NCI-H2081 (cell line): ENCODE data around the gene TMEM179B.
"Not testable (repeated sequence)": the region's sequence is repeated elsewhere in the genome, so short reads cannot be mapped to it uniquely, and the experiment has no call there.

Experiments
- DNase-seq, 2 experiments: peaks; one replicate each; lab custom pipeline; 2025; lab: John Stamatoyannopoulos, UW

Gene TMEM179B

DNA sequence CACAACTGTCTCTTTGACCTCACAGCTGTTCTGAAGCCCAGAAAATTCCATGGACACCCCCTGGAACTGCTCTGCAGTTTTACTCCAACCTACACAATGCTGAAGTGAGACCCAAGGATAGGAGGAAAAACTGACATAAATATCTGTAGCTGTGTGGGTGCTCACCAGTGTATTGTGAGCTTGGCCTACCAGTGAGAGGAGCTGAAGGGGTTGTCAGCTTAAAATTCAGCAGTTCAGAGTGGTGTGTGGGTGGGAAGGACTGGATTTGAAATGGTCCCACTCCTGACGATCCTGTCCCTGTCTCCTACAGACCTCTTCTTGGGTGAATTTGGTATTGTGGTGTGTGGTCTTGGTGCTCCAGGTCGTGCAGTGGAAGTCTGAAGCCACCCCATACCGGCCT is 2.4 kb downstream of the TMEM179B start:
- DNase-seq, result no peak

- DNase-seq, result peak; percentile 81 to 83
These were observed 4.4 kb downstream of the TMEM179B start, which contains the start of gene TMEM223 for GRCh38 chr11:62791501-62792201. TMEM223 (minus strand) TSS chr11:62792006; CDS start chr11:62791994, 12 bp downstream.

GRCh38 chr11:62792202-62792575 is 5.0 kb downstream of the TMEM179B start:
- no peak for DNase-seq

DNA sequence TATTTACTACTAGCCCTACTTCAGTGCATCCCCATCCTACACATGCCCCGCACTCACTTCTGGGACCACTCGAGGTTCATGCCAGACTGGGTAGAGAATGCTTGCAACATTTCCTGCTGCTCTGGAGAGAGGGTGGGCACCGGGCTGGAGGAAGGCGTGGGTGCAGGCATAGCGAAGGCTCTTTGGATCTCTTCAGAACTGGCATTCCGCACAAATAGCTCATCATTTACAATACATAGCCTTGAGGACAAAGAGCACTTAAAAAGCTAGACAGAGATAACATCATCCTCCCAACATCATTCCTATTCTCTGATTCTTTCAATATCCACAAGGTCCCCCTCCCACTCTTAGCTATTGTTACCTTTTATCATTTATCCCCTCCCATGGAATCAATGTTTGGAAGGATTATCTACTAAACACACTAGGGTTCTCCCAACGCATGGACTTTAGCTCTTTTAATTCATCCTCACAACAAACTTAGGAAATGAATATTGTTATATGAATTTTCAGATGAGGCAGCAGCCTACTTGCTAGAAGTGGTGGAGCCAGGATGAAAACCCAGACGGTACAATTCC is 7.1 kb downstream of the TMEM179B start:
- DNase-seq, result no peak

DNA sequence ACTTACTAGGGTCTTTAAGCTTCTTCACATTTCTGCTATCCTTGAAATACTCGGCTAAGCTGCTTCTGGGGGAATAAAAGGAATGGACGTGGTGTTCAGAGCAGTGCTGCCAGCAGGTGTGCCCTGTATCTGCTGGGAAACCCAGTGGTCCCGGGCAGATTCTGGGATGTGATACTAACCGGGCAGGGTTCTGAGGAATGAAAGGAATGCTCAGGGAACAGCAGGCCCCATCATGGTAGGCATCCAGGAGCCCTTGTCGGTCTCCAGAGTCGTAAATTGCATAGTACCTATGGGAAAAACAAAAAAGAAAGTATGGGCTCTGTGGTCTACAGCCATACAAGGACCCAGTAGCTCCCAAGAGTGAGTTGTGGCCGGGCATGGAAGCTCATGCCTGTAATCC is 9.1 kb downstream of the TMEM179B start:
- DNase-seq, result no peak

DNA sequence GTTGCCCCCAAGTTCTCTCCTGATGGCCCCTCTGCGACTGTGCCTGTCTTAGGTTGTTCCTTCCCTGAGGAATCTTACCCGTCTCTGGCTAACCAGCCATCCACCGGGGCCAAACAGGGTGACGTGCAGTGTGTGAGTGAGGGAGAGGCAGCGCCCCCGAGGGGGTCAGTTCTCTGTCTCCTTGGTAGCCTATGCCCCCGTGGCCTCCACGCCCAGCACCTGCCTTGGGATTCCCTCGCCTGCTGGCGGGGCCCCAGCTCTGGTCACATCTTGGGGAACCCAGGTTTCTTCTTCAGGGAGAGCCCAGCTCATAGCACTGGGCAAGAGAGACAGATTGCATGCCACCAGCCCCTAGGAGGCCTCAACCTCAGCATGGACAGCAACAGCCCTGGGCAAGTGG is 12.3 kb downstream of the TMEM179B start:
- no peak for DNase-seq

GRCh38 chr11:62801071-62801470 is 13.9 kb downstream of the TMEM179B start:
- DNase-seq, result no peak

GRCh38 chr11:62804310-62805075 is 17.3 kb downstream of the TMEM179B start:
- no peak for DNase-seq

DNA sequence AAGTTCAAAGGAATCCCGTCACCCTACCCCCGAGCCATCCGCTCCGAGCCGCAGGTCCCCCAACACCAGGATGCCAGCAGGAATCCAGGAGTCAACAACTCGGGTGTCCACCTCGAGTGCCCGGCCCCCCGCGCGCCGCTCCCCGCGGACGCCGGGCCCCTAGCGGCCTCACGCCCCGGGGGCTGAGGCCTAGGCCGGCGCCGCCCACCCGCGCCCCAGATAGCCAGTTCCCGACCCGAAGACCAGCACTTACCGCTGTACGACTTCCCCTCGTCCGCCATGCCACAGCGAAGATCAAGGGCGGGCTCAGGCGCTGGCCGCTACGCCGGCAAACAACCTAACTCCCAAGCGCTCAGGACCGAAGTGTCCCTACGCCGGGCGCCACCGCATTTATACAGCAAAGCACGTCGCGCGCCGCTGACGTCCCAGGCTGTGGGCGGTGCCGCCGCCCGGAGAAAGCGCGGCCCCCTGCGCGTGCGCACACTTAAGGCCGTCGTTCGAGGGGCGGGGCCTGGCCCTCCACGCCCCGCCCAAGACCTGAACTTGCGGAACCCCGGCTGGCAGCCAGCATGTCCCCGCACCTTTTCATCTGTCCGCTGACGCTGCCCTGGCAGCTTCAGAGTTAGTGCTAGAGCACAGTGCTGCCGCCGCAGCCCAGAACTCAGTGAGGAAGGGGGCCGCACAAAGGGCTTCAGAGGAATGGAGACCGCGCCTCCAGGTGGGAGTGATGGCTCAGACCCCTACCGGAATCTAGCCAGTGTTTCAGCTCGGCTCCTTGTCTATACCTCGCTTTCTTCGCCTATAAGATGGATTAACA is 18.1 kb downstream of the TMEM179B start, which contains the start of gene NXF1:
TSS of gene NXF1 (minus strand) at position 365 of the 817 bp plus-strand sequence. CDS start at position 281, 84 bp downstream.
- peak; percentile 91 to 95 for DNase-seq

GRCh38 chr11:62805961-62806441 is 18.8 kb downstream of the TMEM179B start:
- DNase-seq, result no peak

- no peak for DNase-seq
These were observed 19.5 kb downstream of the TMEM179B start for GRCh38 chr11:62806611-62807121.

GRCh38 chr11:62810748-62811147 is 23.5 kb downstream of the TMEM179B start:
- DNase-seq, result no peak

- DNase-seq, result no peak
These were observed 24.5 kb downstream of the TMEM179B start for GRCh38 chr11:62811659-62812058.

GRCh38 chr11:62816557-62816956 is 29.4 kb downstream of the TMEM179B start:
- no peak for DNase-seq

GRCh38 chr11:62817129-62817528 is 29.9 kb downstream of the TMEM179B start:
- DNase-seq, result no peak

DNA sequence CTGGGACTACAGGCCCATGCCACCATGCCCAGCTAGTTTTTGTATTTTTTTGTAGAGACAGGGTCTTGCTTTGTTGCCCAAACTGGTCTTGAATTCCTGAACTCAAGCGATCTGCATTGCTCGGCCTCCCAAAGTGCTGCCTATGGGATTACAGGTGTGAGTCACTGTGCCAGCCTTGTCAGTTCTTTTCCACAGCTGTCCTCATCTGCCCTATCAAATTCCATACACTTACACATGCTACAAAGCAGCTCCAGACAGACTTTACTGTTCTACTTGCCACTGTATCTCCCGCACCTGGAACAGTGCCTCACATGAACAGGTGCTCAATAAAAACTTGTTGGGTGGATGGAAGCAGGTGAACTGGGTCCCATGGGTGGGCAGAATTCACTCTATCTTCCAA is 36.5 kb downstream of the TMEM179B start:
- no peak for DNase-seq

DNA sequence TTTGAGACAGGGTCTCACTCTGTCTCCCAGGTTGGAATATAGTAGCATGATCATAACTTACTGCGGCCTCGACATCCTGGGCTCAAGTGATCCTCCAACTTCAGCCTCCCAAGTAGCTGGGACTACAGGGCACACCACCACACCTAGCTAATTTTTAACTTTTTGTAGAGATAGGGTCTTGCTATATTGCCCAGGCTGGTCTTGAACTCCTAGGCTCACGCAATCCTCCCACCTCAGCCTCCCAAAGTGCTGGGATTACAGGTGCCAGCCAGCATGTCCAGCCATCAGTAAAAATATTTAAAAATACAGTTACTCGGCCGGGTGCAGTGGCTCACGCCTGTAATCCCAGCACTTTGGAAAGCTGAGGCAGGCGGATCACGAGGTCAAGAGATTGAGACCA is 40.9 kb downstream of the TMEM179B start:
- not testable (repeated sequence) for DNase-seq

DNA sequence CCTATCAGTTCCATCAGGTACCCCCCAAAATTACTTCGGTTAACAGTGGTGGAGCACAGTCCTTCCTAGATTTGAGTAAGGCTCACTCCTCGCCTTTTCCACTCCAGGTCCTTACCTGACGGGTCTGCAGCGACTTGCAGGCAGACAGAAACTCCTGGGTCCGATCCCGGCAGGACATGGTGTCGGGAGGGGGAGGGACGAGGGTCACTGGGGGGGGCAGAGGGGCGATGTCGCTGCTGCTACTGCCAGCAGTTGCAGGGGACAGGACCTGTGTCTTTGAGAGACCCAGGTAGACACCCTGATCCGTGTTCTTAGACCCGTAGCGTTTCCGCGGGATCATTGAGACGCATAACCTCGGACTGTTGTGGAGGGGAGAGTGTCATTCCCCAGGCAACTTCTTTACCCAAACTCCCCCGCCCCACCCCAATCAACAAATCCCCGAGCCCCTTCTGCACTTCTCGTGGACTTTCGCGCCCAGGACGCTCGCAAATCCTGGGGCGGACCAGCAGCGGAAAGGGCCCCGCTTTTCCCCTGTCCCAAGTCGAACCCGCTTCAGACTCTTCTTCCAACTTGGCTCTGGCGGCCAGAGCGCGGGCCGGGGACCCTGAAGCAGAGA is 43.8 kb downstream of the TMEM179B start:
- no peak for DNase-seq

- DNase-seq, result peak; percentile 97 to 98
These were observed 44.5 kb downstream of the TMEM179B start, which contains the start of gene STX5 for GRCh38 chr11:62831520-62832335. STX5 (minus strand) TSS chr11:62832051; CDS start chr11:62831243, 808 bp downstream.
